ENCODE data around the gene SYT17.

SYT17 gene

DNA sequence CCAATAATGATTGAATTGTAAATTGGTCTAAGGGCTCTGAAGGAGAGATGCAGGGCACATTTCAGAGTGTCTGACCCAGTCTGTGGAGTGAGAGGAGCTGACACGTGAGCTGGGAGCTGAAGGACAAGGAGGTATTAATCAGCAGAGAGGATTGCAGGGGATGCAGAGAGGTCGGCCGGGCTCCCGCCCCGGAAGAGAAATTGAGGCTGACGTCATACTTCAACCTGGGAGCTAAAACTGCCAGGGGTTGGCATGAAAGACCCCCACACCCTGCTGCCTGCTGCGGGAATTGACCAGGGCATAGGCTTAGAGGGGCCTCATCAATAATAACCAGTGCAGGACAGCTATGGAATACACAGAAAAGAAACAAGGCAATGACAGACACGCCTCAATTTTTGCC is 63.8 kb downstream of the SYT17 start:
- no peak overlapping the region for H2BK120ac ChIP-seq (ENCODE audit: low read depth, low read length)
- H3K14ac ChIP-seq (ENCODE audit: low read length), result no peak overlapping the region
- H2AFZ ChIP-seq (ENCODE audit: low read length), result no peak overlapping the region
- H2BK5ac ChIP-seq (ENCODE audit: low read length), result no peak overlapping the region
- H3K4ac ChIP-seq (ENCODE audit: low read length), result no peak overlapping the region
- H3K4me2 ChIP-seq (ENCODE audit: insufficient read depth, low read length, poor library complexity, severe bottlenecking), result no peak overlapping the region
- H3K9ac ChIP-seq (ENCODE audit: low read depth, low read length, poor library complexity), result no peak overlapping the region
- H4K91ac ChIP-seq (ENCODE audit: low read depth, low read length, poor library complexity), result no peak overlapping the region
- no peak overlapping the region for H2BK12ac ChIP-seq (ENCODE audit: low read length)
- H3K4me1 ChIP-seq (ENCODE audit: control insufficient read depth in 2 of 2, insufficient read depth in 1 of 2, low read depth in 1 of 2, low read length in 2 of 2), result peaks cover 0 to 13% of the 10 kb centered on the region in 2 donors
- H3K18ac ChIP-seq (ENCODE audit: low read length), result peak overlapping the region; percentile 23
- no peak overlapping the region for H3K4me3 ChIP-seq (ENCODE audit: low read length in 2 of 2)
- WGBS, 2 donors (ENCODE audit: extremely low coverage in 2 of 2, insufficient read length in 2 of 2, insufficient replicate concordance in 1 of 2), result no CpG with 5 or more reads among the region's 8 CpGs
- H3K23ac ChIP-seq (ENCODE audit: low read depth, low read length, poor library complexity), result no peak overlapping the region
- peaks cover 0 to 2% of the 10 kb centered on the region in 2 donors for H3K36me3 ChIP-seq (replicated peaks in 1 of 2; ENCODE audit: control insufficient read depth in 2 of 2, insufficient read depth in 2 of 2, low read length in 2 of 2)
- DNase-seq (ENCODE audit: low spot score), result no peak
- H2AK5ac ChIP-seq (ENCODE audit: low read depth, low read length), result no peak overlapping the region
- no peak overlapping the region for H4K8ac ChIP-seq (ENCODE audit: low read depth, low read length)
- no peaks in the 10 kb centered on the region for H3K79me1 ChIP-seq (ENCODE audit: low read depth, low read length)
- H3K27ac ChIP-seq (replicated peaks; ENCODE audit: low read length), result no peak overlapping the region
- peak overlapping the region; percentile 7 for H2BK15ac ChIP-seq (ENCODE audit: low read length)
- peaks cover 3 to 6% of the 10 kb centered on the region in 2 donors for H3K9me3 ChIP-seq (replicated peaks in 1 of 2; ENCODE audit: control insufficient read depth in 2 of 2, insufficient read depth in 1 of 2, low read depth in 1 of 2, low read length in 2 of 2)
- no peaks in the 10 kb centered on the region for H3K27me3 ChIP-seq (ENCODE audit: control insufficient read depth in 3 of 3, insufficient read depth in 3 of 3, low read depth in 1 of 3, low read length in 3 of 3)

DNA sequence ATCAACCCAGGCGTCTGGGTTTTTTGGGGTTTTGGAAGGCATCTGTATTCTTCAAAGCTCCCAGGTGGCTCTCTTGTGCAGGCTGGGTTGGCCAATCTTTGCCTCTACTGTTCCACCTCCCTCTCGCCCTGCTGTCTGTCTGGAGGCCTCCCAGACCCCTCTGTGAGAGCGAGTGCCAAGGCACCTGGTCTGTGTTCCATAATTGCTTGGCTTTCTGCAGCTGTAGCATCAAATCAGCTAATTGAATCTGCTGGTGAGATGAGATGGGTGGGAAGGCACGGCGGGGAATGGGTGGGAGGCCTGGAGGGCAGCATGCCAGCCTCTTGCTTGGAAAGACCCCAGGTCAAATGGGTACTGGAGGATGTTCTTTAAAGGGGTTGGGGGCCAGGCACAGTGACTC is 64.9 kb downstream of the SYT17 start:
- no peak overlapping the region for H4K91ac ChIP-seq (ENCODE audit: low read depth, low read length, poor library complexity)
- no peak overlapping the region for H3K4ac ChIP-seq (ENCODE audit: low read length)
- H3K79me1 ChIP-seq (ENCODE audit: low read depth, low read length), result no peaks in the 10 kb centered on the region
- no peak overlapping the region for H2AFZ ChIP-seq (ENCODE audit: low read length)
- no peak overlapping the region for H2BK12ac ChIP-seq (ENCODE audit: low read length)
- no peak overlapping the region for H4K8ac ChIP-seq (ENCODE audit: low read depth, low read length)
- no peak overlapping the region for H3K27ac ChIP-seq (replicated peaks; ENCODE audit: low read length)
- no peak for DNase-seq (ENCODE audit: low spot score)
- no peak overlapping the region for H3K23ac ChIP-seq (ENCODE audit: low read depth, low read length, poor library complexity)
- no peak overlapping the region for H2AK5ac ChIP-seq (ENCODE audit: low read depth, low read length)
- peaks cover 0 to 2% of the 10 kb centered on the region in 2 donors for H3K36me3 ChIP-seq (replicated peaks in 1 of 2; ENCODE audit: control insufficient read depth in 2 of 2, insufficient read depth in 2 of 2, low read length in 2 of 2)
- H3K9me3 ChIP-seq (replicated peaks in 1 of 2; ENCODE audit: control insufficient read depth in 2 of 2, insufficient read depth in 1 of 2, low read depth in 1 of 2, low read length in 2 of 2), result peaks cover 3 to 6% of the 10 kb centered on the region in 2 donors
- H2BK15ac ChIP-seq (ENCODE audit: low read length), result no peak overlapping the region
- H2BK120ac ChIP-seq (ENCODE audit: low read depth, low read length), result no peak overlapping the region
- peaks cover 0 to 8% of the 10 kb centered on the region in 2 donors for H3K4me1 ChIP-seq (ENCODE audit: control insufficient read depth in 2 of 2, insufficient read depth in 1 of 2, low read depth in 1 of 2, low read length in 2 of 2)
- H2BK5ac ChIP-seq (ENCODE audit: low read length), result no peak overlapping the region
- H3K27me3 ChIP-seq (ENCODE audit: control insufficient read depth in 3 of 3, insufficient read depth in 3 of 3, low read depth in 1 of 3, low read length in 3 of 3), result no peaks in the 10 kb centered on the region
- no peak overlapping the region for H3K4me3 ChIP-seq (ENCODE audit: low read length in 2 of 2)
- WGBS, 2 donors (ENCODE audit: extremely low coverage in 2 of 2, insufficient read length in 2 of 2, insufficient replicate concordance in 1 of 2), result no CpG with 5 or more reads among the region's 5 CpGs
- no peak overlapping the region for H3K18ac ChIP-seq (ENCODE audit: low read length)
- no peak overlapping the region for H3K14ac ChIP-seq (ENCODE audit: low read length)
- H3K4me2 ChIP-seq (ENCODE audit: insufficient read depth, low read length, poor library complexity, severe bottlenecking), result no peak overlapping the region
- H3K9ac ChIP-seq (ENCODE audit: low read depth, low read length, poor library complexity), result no peak overlapping the region

- Histone ChIP-seq H3K18ac (ENCODE audit: low read length) (no peak overlapping the region), H3K9me3 (replicated peaks in 1 of 2; ENCODE audit: control insufficient read depth in 2 of 2, insufficient read depth in 1 of 2, low read depth in 1 of 2, low read length in 2 of 2) (peaks cover 3 to 6% of the 10 kb centered on the region in 2 donors), H3K9ac (ENCODE audit: low read depth, low read length, poor library complexity) (no peak overlapping the region)
These were observed 67.4 kb downstream of the SYT17 start for GRCh38 chr16:19235478-19235877.

GRCh38 chr16:19235886-19236285 is 67.8 kb downstream of the SYT17 start:
- Histone ChIP-seq H2AFZ (ENCODE audit: low read length) (no peak overlapping the region), H4K8ac (ENCODE audit: low read depth, low read length) (no peak overlapping the region), H3K4me1 (ENCODE audit: control insufficient read depth in 2 of 2, insufficient read depth in 1 of 2, low read depth in 1 of 2, low read length in 2 of 2) (no peaks in the 10 kb centered on the region), H2BK5ac (ENCODE audit: low read length) (no peak overlapping the region), H3K23ac (ENCODE audit: low read depth, low read length, poor library complexity) (no peak overlapping the region), H3K18ac (ENCODE audit: low read length) (no peak overlapping the region), H3K36me3 (replicated peaks in 1 of 2; ENCODE audit: control insufficient read depth in 2 of 2, insufficient read depth in 2 of 2, low read length in 2 of 2) (peaks cover 0 to 2% of the 10 kb centered on the region in 2 donors), H3K27me3 (ENCODE audit: control insufficient read depth in 3 of 3, insufficient read depth in 3 of 3, low read depth in 1 of 3, low read length in 3 of 3) (no peaks in the 10 kb centered on the region), H3K4ac (ENCODE audit: low read length) (no peak overlapping the region), H2AK5ac (ENCODE audit: low read depth, low read length) (no peak overlapping the region), H2BK15ac (ENCODE audit: low read length) (no peak overlapping the region), H3K14ac (ENCODE audit: low read length) (no peak overlapping the region), H2BK12ac (ENCODE audit: low read length) (no peak overlapping the region), H3K79me1 (ENCODE audit: low read depth, low read length) (peaks cover 2% of the 10 kb centered on the region), H2BK120ac (ENCODE audit: low read depth, low read length) (no peak overlapping the region), H3K4me2 (ENCODE audit: insufficient read depth, low read length, poor library complexity, severe bottlenecking) (no peak overlapping the region), H3K4me3 (ENCODE audit: low read length in 2 of 2) (no peak overlapping the region), H3K27ac (replicated peaks; ENCODE audit: low read length) (no peak overlapping the region), H4K91ac (ENCODE audit: low read depth, low read length, poor library complexity) (no peak overlapping the region), H3K9ac (ENCODE audit: low read depth, low read length, poor library complexity) (no peak overlapping the region), H3K9me3 (replicated peaks in 1 of 2; ENCODE audit: control insufficient read depth in 2 of 2, insufficient read depth in 1 of 2, low read depth in 1 of 2, low read length in 2 of 2) (peaks cover 3 to 6% of the 10 kb centered on the region in 2 donors)
- no CpG with 5 or more reads among the region's 4 CpGs for WGBS, 2 donors (ENCODE audit: extremely low coverage in 2 of 2, insufficient read length in 2 of 2, insufficient replicate concordance in 1 of 2)
- DNase-seq (ENCODE audit: low spot score), result no peak

More at GRCh38 chr16:19235478-19235877, 67.4 kb downstream of the SYT17 start:
- H3K4me3 ChIP-seq (ENCODE audit: low read length in 2 of 2), result no peak overlapping the region
- H3K4me1 ChIP-seq (ENCODE audit: control insufficient read depth in 2 of 2, insufficient read depth in 1 of 2, low read depth in 1 of 2, low read length in 2 of 2), result no peaks in the 10 kb centered on the region
- no peak overlapping the region for H2AK5ac ChIP-seq (ENCODE audit: low read depth, low read length)
- no peak overlapping the region for H4K91ac ChIP-seq (ENCODE audit: low read depth, low read length, poor library complexity)
- H3K36me3 ChIP-seq (replicated peaks in 1 of 2; ENCODE audit: control insufficient read depth in 2 of 2, insufficient read depth in 2 of 2, low read length in 2 of 2), result peaks cover 0 to 2% of the 10 kb centered on the region in 2 donors
- H2BK5ac ChIP-seq (ENCODE audit: low read length), result no peak overlapping the region
- no peak overlapping the region for H3K4ac ChIP-seq (ENCODE audit: low read length)
- H4K8ac ChIP-seq (ENCODE audit: low read depth, low read length), result no peak overlapping the region
- peaks cover 2% of the 10 kb centered on the region for H3K79me1 ChIP-seq (ENCODE audit: low read depth, low read length)
- H2AFZ ChIP-seq (ENCODE audit: low read length), result no peak overlapping the region
- WGBS, 2 donors (ENCODE audit: extremely low coverage in 2 of 2, insufficient read length in 2 of 2, insufficient replicate concordance in 1 of 2), result no CpG with 5 or more reads among the region's 4 CpGs
- no peak overlapping the region for H2BK120ac ChIP-seq (ENCODE audit: low read depth, low read length)
- no peaks in the 10 kb centered on the region for H3K27me3 ChIP-seq (ENCODE audit: control insufficient read depth in 3 of 3, insufficient read depth in 3 of 3, low read depth in 1 of 3, low read length in 3 of 3)
- no peak overlapping the region for H2BK15ac ChIP-seq (ENCODE audit: low read length)
- H3K4me2 ChIP-seq (ENCODE audit: insufficient read depth, low read length, poor library complexity, severe bottlenecking), result no peak overlapping the region
- no peak for DNase-seq (ENCODE audit: low spot score)
- no peak overlapping the region for H3K14ac ChIP-seq (ENCODE audit: low read length)
- no peak overlapping the region for H3K27ac ChIP-seq (replicated peaks; ENCODE audit: low read length)
- H2BK12ac ChIP-seq (ENCODE audit: low read length), result no peak overlapping the region
- H3K23ac ChIP-seq (ENCODE audit: low read depth, low read length, poor library complexity), result no peak overlapping the region
